Kidney (tissue), 14 donors: Measurements from ENCODE around the gene TRPC6. TPM values are rescaled to one million over a fixed set of nuclear protein-coding genes. Genes with fewer than 3 reads are reported as not detected.

Experiments
- DNase-seq, 5 donors: peaks; one replicate each; pipeline ENCODE4 v3.0.0-alpha.2; 2013 to 2020
- FAIRE-seq: peaks from 2 replicates; lab custom pipeline; 2012; peaks lifted over from hg19 to GRCh38; lab: Jason Lieb, UNC
- H3K27ac ChIP-seq, 2 donors: one replicate each; pipeline ENCODE4 v1.7.0; 2013; ENCODE audit warnings: low read depth in 2 of 2, low read length in 2 of 2, inconsistent platforms in 1 of 2
- H3K27me3 ChIP-seq: one replicate; pipeline ENCODE4 v1.7.1; 2013; ENCODE audit warnings: low read length, inconsistent platforms; ENCODE audit not compliant: control insufficient read depth, insufficient read depth
- H3K36me3 ChIP-seq, 3 donors: one replicate each; pipeline versions ENCODE4 v1.7.0 to v1.7.1; 2013; ENCODE audit warnings: low read length in 3 of 3, control low read depth in 1 of 3, inconsistent platforms in 1 of 3; ENCODE audit not compliant: insufficient read depth in 3 of 3, control insufficient read depth in 2 of 3
- H3K4me1 ChIP-seq, 3 donors: one replicate each; pipeline versions ENCODE4 v1.7.0 to v1.7.1; 2013; ENCODE audit warnings: low read length in 3 of 3, inconsistent platforms in 1 of 3, low read depth in 1 of 3; ENCODE audit not compliant: control insufficient read depth in 2 of 3, insufficient read depth in 2 of 3
- H3K4me3 ChIP-seq, 3 donors: one replicate each; pipeline versions ENCODE4 v1.7.0 to v1.8.1; 2013; ENCODE audit warnings: low read length in 3 of 3, control low read depth in 1 of 3, inconsistent platforms in 1 of 3
- H3K9ac ChIP-seq, 3 donors: one replicate each; pipeline versions ENCODE4 v1.7.0 to v1.7.1; 2013; ENCODE audit warnings: low read length in 3 of 3, control low read depth in 1 of 3, inconsistent platforms in 1 of 3
- H3K9me3 ChIP-seq, 3 donors: one replicate each; pipeline versions ENCODE4 v1.7.0 to v1.7.1; 2013; ENCODE audit warnings: low read length in 3 of 3, control low read depth in 1 of 3, inconsistent platforms in 1 of 3; ENCODE audit not compliant: control insufficient read depth in 2 of 3, insufficient read depth in 1 of 3
- CTCF ChIP-seq: IDR thresholded peaks from 3 replicates; pipeline ENCODE4 v1.5.1; 2012; ENCODE audit warnings: mild to moderate bottlenecking, moderate library complexity, borderline replicate concordance; ENCODE audit not compliant: insufficient read depth; ENCODE audit errors: extremely low read depth
- intact Hi-C: fragments of 100-400 bp; cut with DNase I; formaldehyde crosslinking; loops from one replicate; pipeline ENCODE4 v1.11.1; 2022
- microRNA-seq: library from miRNA; unstranded; fragments of <30 nt; microRNA quantifications from one replicate; pipeline ENCODE4 v1.2.0, GENCODE V29; 2020
- polyA plus RNA-seq: library from polyadenylated mRNA; stranded (reverse); fragments of 350-450 nt; fragmentation: Illumina TruSeq; extraction: RNeasy Lipid Tissue Mini Kit (QIAGEN cat#74804); gene quantifications from one replicate; pipeline ENCODE4 v1.2.3, GENCODE V29; 2014; ENCODE audit warnings: low read depth, low replicate concordance; ENCODE audit not compliant: insufficient read depth
- total RNA-seq: library from RNA; stranded (reverse); fragmentation: NEBNext Ultra II Directional; extraction: Animal tissue kit (Norgen Biotek cat#: 25700); gene quantifications from one replicate; pipeline ENCODE4 v1.2.1, GENCODE V29; 2021
- donor health status: control.
- donor health status: control.
- donor health status: control.
- donor health status: control.
- donor health status: control.
- donor health status: DM: yes; HTN: yes; CAD: no.
- donor health status: Normal renal cell carcinoma (clear cell type).

TRPC6 gene
- total and polyA plus RNA-seq, 2 donors from 2014 or later = 1.3 to 1.4 TPM

GRCh38 chr11:101428918-101429317 is 154.9 kb downstream of the TRPC6 start:
- H3K4me3 ChIP-seq = no peak overlapping the region
- no peak for FAIRE-seq

GRCh38 chr11:101407324-101407723 is 176.5 kb downstream of the TRPC6 start:
- TF ChIP-seq CTCF = no peak
- DNase-seq (no peak), FAIRE-seq (no peak)
- Histone ChIP-seq H3K27me3 (no peaks in the 10 kb centered on the region), H3K4me3 (no peak overlapping the region), H3K36me3 (no peaks in the 10 kb centered on the region), H3K4me1 (no peaks in the 10 kb centered on the region), H3K9ac (no peak overlapping the region), H3K9me3 (no peaks in the 10 kb centered on the region), H3K27ac (no peak overlapping the region)
- intact Hi-C loops = no loop called here

More at GRCh38 chr11:101428918-101429317, 154.9 kb downstream of the TRPC6 start:
- no peaks in the 10 kb centered on the region for H3K9me3 ChIP-seq
- H3K27ac ChIP-seq = no peak overlapping the region
- no peaks in the 10 kb centered on the region for H3K27me3 ChIP-seq
- H3K9ac ChIP-seq = no peak overlapping the region
- no peaks in the 10 kb centered on the region for H3K4me1 ChIP-seq
- H3K36me3 ChIP-seq = no peaks in the 10 kb centered on the region
- DNase-seq = no peak
- TF ChIP-seq CTCF = peak; percentile 38
- intact Hi-C loops = no loop called here

Small RNA genes within 50 kb of the gene (microRNA-seq; reads per million reads assigned to microRNA genes)
- gene MIR3920 = not detected
